Panc1 (cell line): ENCODE results near the gene TMEM81. TPM values are rescaled to one million over a fixed set of nuclear protein-coding genes. Genes with fewer than 3 reads are reported as not detected.

Experiments
- ATAC-seq: fragments of 200-7000 bp; cut with Tn5 transposase; 2 replicates; pipeline ENCODE4 v1.9.1; 2020; ENCODE audit warnings: mild to moderate bottlenecking, moderate library complexity
- BruUV-seq: library from RNA; stranded (reverse); fragments of 400-500 nt; replicated peaks from 2 replicates; lab custom pipeline; 2021; lab: Mats Ljungman, UMichigan
- CTCF ChIA-PET: fragments of 300-600 bp; sonication (Branson Sonifier 250); formaldehyde crosslinking; loops from one replicate; lab custom pipeline; 2022; ENCODE audit warnings: antibody characterized with exemption; lab: Charles Lee
- POLR2A ChIA-PET: fragments of 300-600 bp; sonication (Branson Sonifier 250); formaldehyde crosslinking; loops from one replicate; lab custom pipeline; 2022; ENCODE audit warnings: antibody characterized with exemption; lab: Charles Lee
- DNase-seq: peaks from one replicate; pipeline ENCODE4 v3.0.0-alpha.2; 2010; ENCODE audit warnings: low read depth, low spot score
- H3K27ac ChIP-seq: 2 replicates; pipeline ENCODE4 v1.5.1; 2011; ENCODE audit warnings: mild to moderate bottlenecking, low read length, inconsistent platforms
- H3K27me3 ChIP-seq: fragments of 200-500 bp; sonication (Bioruptor generic); 2 replicates; pipeline ENCODE4 v1.6.0; 2014; ENCODE audit warnings: low read length, inconsistent platforms; ENCODE audit not compliant: control insufficient read depth, insufficient read depth
- H3K36me3 ChIP-seq: fragments of 200-500 bp; sonication (Bioruptor generic); 2 replicates; pipeline ENCODE4 v1.5.1; 2014; ENCODE audit warnings: inconsistent platforms, mild to moderate bottlenecking, low read length, moderate library complexity; ENCODE audit not compliant: control insufficient read depth, insufficient read depth
- H3K4me1 ChIP-seq: 2 replicates; pipeline ENCODE4 v1.5.1; 2011; ENCODE audit warnings: inconsistent platforms, mild to moderate bottlenecking, low read length, moderate library complexity; ENCODE audit not compliant: control insufficient read depth, insufficient read depth
- H3K4me3 ChIP-seq, 2 experiments: 2 replicates each; pipeline ENCODE4 v1.5.1; 2011 to 2012; ENCODE audit warnings: low read depth in 2 of 2, low read length in 2 of 2, mild to moderate bottlenecking in 2 of 2, inconsistent platforms in 1 of 2, moderate library complexity in 1 of 2
- H3K9me3 ChIP-seq: fragments of 200-500 bp; sonication (Bioruptor generic); 2 replicates; pipeline ENCODE4 v1.5.1; 2014; ENCODE audit warnings: low read depth, mild to moderate bottlenecking, inconsistent platforms, low read length, moderate library complexity; ENCODE audit not compliant: control insufficient read depth, insufficient read depth
- CTCF ChIP-seq: fragments of 450-650 bp; IDR thresholded peaks from 2 replicates; pipeline ENCODE4 v1.5.1; 2017; ENCODE audit warnings: mild to moderate bottlenecking
- POLR2AphosphoS5 ChIP-seq: IDR thresholded peaks from 2 replicates; pipeline ENCODE4 v1.6.1; 2012; ENCODE audit warnings: mild to moderate bottlenecking, low read depth, low read length, moderate library complexity
- REST ChIP-seq, 2 experiments: IDR thresholded peaks; 2 replicates each; pipeline ENCODE4 v1.6.1; 2011 to 2012; ENCODE audit warnings: low read depth in 2 of 2, control low read depth in 1 of 2, low read length in 1 of 2, mild to moderate bottlenecking in 1 of 2, moderate library complexity in 1 of 2; ENCODE audit not compliant: insufficient read depth in 1 of 2
- SIN3A ChIP-seq: IDR thresholded peaks from 2 replicates; pipeline ENCODE4 v1.6.1; 2012; ENCODE audit warnings: low read depth, mild to moderate bottlenecking, low read length, moderate library complexity, borderline replicate concordance; ENCODE audit not compliant: insufficient read depth
- TCF7L2 ChIP-seq: IDR thresholded peaks from 2 replicates; pipeline ENCODE4 v1.6.1; 2011; ENCODE audit warnings: mild to moderate bottlenecking, low read depth, low read length, inconsistent platforms
- in situ Hi-C: cut with HindIII; loops from 2 replicates; pipeline ENCODE4 v1.10.0; 2016; ENCODE audit warnings: low sequenced_read_pairs, low pct_unique_long_range_greater_than_20kb
- intact Hi-C: fragments of 100-400 bp; cut with micrococcal nuclease; formaldehyde crosslinking; loops from one replicate; pipeline ENCODE4 v1.10.0; 2022; ENCODE audit not compliant: unreplicated experiment
- total RNA-seq: library from RNA; stranded (reverse); gene quantifications from one replicate; pipeline ENCODE4 v1.2.1, GENCODE V29; 2021; ENCODE audit not compliant: unreplicated experiment

The TMEM81 gene
- total RNA-seq, 1 experiment from 2014 or later: 4.0 TPM

GRCh38 chr1:205064301-205064700 lies 20.0 kb downstream of the TMEM81 start:
- CTCF ChIA-PET: interaction anchor here (4.4 kb wide), 1 partner anchor 74 kb away, joined by 78 read pairs; no protein-coding TSS in a partner anchor
- Histone ChIP-seq H3K27me3 (no peaks in the 10 kb centered on the region), H3K36me3 (no peaks in the 10 kb centered on the region), H3K4me1 (no peaks in the 10 kb centered on the region; the same call in 1 of the 2 replicates), H3K4me3 (no peak overlapping the region), H3K27ac (no peak overlapping the region), H3K9me3 (no peaks in the 10 kb centered on the region)
- POLR2A ChIA-PET: no interaction called here
- intact Hi-C loops (loop anchor here (10.0 kb wide), 1 partner anchor 260 kb away; no protein-coding TSS in a partner anchor), in situ Hi-C loops (no loop called here)
- ATAC-seq (no peak), DNase-seq (no peak)
- TF ChIP-seq SIN3A (no peak), REST (IDR thresholded peaks at IDR 0.05; ENCODE audit: insufficient read depth in 1 of 2, low read depth in 2 of 2, low read length in 1 of 2) (no peak), CTCF (no peak), TCF7L2 (no peak), POLR2AphosphoS5 (no peak)
- no TSS peak for BruUV-seq

- in situ Hi-C loops (no loop called here), intact Hi-C loops (loop anchor here (10.0 kb wide), 1 partner anchor 258 kb away; no protein-coding TSS in a partner anchor)
- ATAC-seq (no peak), DNase-seq (no peak)
- Histone ChIP-seq H3K9me3 (no peaks in the 10 kb centered on the region), H3K27me3 (no peaks in the 10 kb centered on the region), H3K36me3 (no peaks in the 10 kb centered on the region), H3K4me1 (no peaks in the 10 kb centered on the region; the same call in 1 of the 2 replicates), H3K27ac (no peak overlapping the region), H3K4me3 (no peak overlapping the region)
- TF ChIP-seq POLR2AphosphoS5: no peak
- ChIA-PET CTCF (interaction anchor here (0.6 to 4.4 kb wide), 3 partner anchors 72 to 87 kb away, joined by 3 to 78 read pairs (median 23); no protein-coding TSS in a partner anchor), POLR2A (no interaction called here)
- BruUV-seq: no TSS peak
Measured at GRCh38 chr1:205062895-205063294, 21.4 kb downstream of the TMEM81 start.

GRCh38 chr1:205062319-205062718 lies 21.9 kb downstream of the TMEM81 start:
- ATAC-seq: no peak
- Histone ChIP-seq H3K4me1 (no peaks in the 10 kb centered on the region; the same call in 1 of the 2 replicates), H3K27me3 (no peaks in the 10 kb centered on the region), H3K36me3 (no peaks in the 10 kb centered on the region), H3K9me3 (no peaks in the 10 kb centered on the region), H3K27ac (no peak overlapping the region), H3K4me3 (no peak overlapping the region)
- no peak for TF ChIP-seq POLR2AphosphoS5
- no peak for TF ChIP-seq CTCF
- TF ChIP-seq TCF7L2: no peak
- no peak for TF ChIP-seq REST (IDR thresholded peaks at IDR 0.05; ENCODE audit: insufficient read depth in 1 of 2, low read depth in 2 of 2, low read length in 1 of 2)
- ChIA-PET CTCF (interaction anchor here (0.7 to 4.4 kb wide), 10 partner anchors 14 to 195 kb away, joined by 3 to 78 read pairs (median 4); no protein-coding TSS in a partner anchor), POLR2A (no interaction called here)
- in situ Hi-C loops (no loop called here), intact Hi-C loops (loop anchor here (10.0 kb wide), 1 partner anchor 258 kb away; no protein-coding TSS in a partner anchor)
- BruUV-seq: no TSS peak
- DNase-seq: no peak
